Retina (tissue), 1 donor: ENCODE data around the gene FLCN.
"Not testable (repeated sequence)": the region's sequence is repeated elsewhere in the genome, so short reads cannot be mapped to it uniquely, and the experiment has no call there.

Source experiments
- DNase-seq: peaks from one replicate; pipeline ENCODE4 v3.0.0-alpha.2; 2016

FLCN gene

DNA sequence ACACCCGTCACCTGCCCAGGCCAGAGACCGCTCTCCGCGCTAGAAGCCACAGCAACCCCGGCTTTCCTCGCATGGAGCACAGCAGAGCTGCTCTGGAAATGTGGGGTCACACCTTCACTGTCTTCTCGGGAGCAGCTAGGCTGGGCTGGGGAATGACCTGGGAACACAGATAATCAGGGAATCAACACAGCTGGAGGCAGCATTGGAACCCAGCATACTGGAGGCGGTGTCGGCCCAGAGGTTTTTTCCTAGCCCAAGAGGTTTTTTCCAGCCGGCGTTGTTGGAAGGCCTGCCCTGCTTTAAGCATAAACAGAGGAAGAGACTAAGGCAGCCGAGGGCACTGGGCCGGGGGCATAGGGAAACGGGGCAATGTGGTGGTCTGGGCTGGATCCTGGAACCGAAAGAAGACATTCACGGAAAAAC, 30.0 kb downstream of the FLCN start:
- DNase-seq = peak; percentile 19

DNA sequence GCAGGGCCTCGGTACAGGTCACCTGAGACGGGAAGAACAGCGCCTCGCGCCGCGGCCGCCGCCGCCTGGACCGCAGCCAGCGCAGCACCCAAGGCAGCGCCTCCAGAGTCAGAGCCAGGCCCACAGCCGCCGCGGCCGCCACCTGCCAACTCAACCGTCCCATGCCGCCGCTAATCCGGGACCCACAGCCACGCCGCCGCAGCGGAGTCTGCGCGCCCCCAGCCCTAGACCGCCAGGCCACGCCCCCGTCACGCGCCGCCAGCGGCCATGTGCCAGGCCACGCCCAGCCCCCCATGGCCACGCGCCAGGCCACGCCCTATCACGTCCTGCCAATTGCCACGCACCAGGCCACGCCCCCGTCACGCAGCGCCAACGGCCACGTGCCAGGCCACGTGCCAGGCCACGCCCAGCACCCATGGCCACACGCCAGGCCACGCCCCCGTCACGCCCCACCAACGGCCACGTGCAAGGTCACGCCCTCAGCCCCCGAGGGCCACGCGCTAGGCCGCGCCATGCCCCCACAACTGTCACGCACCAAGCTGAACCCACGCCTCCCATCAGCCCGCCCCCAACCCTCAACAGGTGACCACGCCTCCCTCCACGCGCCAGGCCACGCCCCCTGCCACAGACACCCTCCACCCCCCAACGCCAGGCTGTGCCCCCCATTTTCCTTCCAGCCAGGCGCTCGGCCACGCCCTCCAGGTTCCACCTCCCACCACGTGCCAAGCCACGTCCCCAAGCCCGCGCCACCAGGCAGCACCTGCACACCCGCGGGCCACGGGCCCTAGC, 30.6 kb downstream of the FLCN start, which contains the start of gene PLD6:
TSS of gene PLD6 (minus strand) at position 210 of the 789 bp plus-strand sequence. CDS start at position 163, 47 bp downstream.
- peak; percentile 86 for DNase-seq

DNA sequence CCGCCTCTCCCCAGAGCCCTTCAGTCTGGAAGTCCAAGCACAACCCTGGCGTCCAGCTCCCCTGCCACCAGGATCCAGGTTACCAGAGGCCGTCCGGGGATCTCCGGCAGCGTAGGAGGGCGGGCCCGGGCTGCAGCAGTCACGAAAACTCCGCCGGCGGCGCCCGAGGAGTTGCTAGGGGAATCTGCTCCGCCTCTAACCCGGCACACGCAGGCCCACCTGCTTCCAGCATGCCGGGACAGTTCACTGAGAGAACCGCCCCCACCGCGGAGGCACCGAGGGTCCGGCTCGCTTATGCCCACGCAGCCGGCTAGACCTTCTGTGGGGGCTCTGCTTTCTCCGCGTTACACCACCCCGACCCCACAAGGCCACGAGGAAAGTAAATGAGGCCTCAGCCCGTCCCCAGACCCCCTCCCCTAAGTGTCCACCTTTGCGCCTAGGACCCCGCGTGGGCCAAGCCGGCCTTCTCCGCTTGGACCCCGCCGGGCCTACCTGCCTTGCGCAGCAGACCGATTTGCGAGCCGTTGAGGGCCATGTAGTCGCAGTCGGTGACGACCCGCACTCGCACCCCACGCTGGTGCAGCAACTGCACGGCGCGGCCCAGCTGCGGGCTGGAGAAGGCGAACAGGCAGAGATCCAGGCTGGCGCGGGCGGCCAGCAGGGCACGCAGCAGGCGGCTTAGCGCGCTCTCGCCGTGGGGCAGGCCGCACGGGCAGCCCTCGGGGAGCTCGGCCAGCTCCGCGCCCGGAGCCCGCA, 31.4 kb downstream of the FLCN start:
- DNase-seq = peak; percentile 66

DNA sequence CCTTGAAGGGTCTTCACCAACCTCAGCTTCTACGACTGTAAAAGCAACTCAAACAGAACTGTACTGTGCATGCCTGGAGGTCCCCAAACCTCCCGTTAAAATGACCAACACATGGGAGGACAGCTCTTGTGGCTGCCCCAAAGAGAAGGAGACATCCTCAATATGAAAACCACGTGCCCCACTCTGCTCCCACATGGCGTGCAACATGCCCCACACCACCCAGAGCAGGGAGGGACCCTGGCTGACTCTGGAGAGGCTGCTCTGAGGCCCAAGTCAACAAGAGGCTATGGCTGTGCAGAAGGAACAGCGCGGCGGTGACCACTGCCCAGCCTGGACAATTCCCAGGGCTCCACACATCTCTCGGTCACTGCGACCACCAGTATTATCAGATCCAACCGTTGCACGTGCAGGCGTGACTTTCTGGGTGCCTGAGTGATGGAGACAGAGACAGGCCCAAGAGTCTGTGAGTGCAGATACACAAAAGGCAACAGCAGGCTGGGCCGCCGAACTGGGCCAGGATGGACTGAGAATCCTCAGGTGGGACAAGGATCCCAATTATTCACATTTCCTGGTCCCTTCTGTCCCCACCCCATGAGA, 32.2 kb downstream of the FLCN start:
- no peak for DNase-seq

DNA sequence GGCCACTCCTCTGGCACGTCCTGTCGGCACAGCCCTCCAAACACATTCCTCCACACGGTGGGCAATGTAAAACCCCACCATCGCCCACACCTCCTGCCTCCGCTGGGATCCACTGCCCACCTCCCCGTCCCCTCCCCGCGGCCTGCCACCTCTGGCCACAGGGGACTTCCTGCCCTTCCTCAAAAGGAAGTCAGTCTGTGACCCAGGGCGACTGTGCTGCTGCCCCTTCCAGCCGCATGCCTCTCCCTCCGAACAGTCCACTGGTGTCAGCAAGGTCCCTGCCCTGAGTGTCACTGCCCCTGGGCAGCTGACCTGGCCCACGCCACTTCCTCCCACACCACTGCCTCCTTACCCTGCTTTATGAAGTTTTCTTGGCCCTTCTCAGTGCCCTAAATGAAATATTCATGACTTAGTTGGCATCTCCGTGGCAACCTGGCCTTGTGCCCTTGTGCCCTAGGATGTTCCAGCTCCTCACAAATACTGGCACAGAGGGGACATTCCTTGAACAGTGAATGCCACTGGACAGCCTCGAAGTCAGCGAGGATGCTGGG, 32.9 kb downstream of the FLCN start:
- no peak for DNase-seq

DNA sequence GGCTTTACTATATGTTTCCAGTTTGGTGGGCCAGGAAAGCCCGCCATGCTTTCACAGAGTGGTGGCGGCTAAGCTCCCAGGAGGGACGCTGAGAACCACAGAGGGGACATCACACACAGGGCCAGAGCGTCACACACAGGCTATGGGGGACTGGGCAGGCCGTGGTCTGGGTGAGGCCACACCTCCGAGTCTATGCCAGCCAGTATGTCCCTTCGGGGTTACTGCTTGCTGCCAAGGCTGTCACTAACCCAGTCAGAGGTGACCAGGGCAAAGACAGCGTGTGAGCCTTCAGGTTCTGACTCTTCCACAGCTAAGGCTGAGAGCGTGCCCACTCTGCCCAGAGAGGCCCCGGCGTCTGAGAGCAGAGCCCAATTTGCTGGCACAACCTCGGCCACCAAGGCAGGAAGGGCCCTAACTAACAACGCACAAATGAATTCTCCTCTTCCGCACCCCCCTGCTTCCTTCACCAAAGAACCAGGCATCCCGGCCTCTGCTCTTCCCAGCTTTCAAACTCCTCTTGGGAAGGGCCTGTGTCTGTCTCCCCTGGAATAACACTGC, 33.7 kb downstream of the FLCN start:
- DNase-seq = no peak

DNA sequence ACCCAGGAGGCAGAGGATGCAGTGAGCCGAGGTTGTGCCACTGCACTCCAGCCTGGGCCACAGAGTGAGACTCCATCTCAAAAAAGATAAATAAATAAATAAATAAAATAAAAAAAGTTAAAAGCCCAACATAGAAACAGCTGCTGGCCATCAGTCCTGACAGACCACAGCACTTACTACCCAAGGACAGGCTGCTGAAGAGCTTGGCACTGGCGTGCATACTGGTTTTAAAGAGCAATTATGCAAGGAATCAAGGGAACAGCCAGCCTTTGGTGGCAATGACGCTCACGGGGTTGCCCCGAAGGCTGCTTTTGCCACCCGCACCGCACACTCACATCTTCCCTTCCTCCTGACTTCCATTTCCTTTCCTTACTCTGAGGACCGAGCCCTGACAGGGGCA, 35.1 kb downstream of the FLCN start:
- no peak for DNase-seq

DNA sequence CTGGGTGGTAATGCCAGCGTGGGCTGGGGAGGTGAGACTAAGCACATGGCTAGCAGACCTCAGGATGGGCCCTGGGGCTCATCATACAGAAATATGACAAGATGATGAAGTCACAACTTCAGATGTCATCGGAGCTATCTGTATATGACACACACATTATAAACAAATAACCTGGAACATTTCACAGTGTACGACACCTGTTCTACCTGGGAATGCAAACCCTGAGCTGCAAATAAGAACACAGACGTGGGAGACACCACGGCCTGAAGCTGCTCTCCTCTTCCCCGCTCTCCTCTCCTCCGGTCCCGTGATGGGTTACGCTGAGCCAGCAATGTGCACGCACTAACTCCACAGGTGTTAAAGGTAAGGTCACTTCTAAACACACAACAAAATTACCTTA, 35.7 kb downstream of the FLCN start:
- DNase-seq = no peak

DNA sequence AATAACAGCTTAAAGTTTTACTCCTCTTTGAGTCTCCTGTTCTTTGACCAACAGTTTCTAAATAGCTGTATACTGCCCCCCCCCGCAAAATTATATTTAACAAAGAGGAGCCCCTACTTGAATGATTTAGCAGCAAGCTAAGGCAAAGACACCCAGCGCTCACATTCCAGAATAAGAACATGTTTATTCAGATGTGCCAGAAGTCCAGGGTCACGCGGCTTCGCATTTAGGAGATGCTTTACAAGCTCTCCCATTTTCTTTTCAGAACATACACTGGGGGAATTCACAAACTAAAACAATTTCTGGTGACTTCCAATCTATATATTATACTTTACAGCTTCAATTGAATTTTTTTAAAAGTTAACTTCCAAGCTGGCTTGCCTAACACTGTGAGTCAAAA, 36.1 kb downstream of the FLCN start:
- no peak for DNase-seq

DNA sequence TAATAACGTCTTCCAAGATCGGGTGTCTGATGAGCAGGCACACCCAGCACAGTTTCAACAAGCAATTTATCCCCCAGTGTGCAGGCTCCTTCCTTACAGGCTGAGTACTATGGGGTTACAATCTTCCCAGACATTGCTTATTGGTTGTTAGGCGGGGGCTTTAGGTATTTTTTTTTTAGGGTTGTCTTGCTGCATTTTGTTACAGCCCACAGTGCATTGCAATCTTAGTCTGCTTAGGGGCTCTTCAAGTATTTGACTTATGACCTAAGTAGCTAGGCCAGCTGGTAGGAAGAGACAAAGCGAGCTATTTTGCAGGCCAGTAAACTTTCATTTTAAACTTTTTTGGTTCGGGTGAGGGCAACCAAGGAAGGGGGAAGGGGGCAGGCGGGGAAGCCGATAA, 36.7 kb downstream of the FLCN start:
- DNase-seq = no peak

DNA sequence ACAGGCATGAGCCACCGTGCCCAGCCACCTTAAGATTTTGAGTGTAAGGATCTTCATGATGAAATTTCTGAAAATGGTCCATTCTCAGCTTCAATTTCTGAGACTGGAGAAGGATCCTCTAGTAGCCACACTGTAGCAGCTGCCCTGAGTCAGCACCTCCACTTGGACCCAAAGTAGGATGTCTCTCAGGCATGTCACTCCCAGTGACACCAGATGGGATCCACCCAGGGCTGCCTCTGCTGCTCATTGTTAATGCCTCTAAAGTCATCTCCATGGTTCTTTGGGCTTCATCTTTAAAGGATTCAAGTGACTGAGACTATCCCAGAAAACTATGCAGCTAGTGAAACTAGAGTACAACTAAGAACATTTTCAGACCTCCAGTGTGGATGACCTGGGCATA, 38.7 kb downstream of the FLCN start:
- DNase-seq = no peak

DNA sequence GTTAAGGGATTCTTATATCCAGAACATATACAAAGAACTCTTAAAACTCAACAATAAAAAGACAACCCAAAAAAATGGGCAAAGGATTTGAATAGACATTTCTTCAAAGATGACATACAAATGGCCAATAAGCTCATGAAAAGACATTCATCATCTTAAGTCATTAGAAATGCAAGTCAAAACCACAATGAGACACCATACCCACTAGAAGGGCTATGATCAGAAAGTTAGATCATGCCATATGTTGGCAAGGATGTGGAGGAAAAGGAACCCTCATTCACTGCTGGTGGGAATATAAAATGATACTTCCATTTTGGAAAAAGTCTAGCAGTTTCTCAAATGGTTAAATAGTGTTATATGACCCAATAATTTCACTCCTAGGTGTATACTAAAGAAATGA, 40.2 kb downstream of the FLCN start:
- DNase-seq = no peak

DNA sequence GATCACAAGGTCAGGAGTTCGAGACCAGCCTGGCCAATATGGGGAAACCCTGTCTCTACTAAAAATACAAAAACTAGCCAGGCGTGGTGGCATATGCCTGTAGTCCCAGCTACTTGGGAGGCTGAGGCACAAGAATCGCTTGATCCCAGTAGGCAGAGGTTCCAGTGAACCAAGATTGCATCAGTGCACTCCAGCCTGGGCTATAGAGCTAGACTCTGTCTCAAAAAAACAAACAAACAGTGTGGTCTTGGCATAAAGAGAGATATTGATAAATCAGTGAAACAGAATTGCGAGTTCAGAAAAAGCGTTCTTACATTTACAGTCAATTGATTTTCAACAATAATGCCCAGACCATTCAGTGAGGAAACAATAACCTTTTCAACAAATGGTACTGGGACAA, 41.5 kb downstream of the FLCN start:
- not testable (repeated sequence) for DNase-seq

DNA sequence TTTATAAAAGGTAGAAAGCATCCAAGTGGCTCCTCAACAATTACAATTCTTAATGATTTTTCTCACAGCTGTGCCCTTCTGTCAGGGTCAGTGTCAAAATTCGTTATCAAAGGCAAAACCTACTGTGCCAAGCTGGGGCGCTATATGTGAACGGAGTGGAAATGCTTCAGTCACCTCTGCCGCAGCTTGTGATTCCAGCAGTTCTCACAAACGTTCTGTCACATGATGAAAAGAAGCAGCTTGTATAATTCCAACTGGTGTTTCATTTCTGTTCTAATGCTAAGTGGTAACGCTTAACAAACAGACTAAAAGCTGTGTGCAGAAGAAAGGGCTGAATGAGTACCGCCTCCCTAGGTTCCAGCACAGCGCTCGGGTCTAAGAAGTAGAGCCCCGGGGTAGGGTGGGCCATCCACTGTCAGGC, 45.0 kb downstream of the FLCN start:
- DNase-seq = no peak

DNA sequence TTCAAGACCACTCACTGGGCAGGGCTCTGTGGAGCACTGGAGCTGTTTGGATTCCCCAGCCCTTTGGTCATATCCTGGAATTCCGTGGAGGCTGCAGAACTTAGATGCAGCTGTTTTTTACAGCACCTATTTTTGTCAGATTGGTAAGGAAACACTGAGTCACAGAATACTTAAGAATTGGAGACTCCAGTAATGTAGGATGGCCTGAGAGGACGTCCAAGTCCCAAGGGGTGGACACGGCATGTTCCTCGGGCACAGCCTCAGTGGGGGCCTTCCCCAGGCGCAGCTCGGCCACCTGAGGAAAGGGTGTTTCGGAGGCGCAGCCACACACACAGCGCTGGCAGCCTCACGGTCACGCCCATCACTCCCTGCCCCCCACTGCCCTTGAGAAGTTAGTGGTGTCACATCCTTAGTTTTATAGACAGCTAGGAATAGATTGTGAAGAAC, 45.6 kb downstream of the FLCN start:
- no peak for DNase-seq

DNA sequence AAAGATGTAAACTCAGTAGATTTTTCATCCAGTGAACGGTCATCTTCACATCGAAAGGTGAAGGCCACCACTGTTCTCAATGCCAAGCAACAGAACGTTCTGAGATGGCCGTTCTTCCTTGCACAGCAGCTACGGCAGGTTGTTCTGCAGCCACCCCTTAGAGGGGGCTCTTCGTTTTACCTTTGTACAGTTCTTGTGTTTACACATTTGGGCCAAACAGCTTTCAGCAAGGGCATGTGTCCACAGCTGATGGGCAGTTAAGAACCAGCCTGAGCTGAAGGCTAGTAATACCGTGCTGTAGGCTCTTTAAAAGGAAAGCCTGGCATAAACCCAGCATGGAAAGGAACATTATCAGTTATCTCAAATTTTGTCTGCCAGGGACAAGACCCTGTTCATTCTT, 46.8 kb downstream of the FLCN start:
- no peak for DNase-seq

DNA sequence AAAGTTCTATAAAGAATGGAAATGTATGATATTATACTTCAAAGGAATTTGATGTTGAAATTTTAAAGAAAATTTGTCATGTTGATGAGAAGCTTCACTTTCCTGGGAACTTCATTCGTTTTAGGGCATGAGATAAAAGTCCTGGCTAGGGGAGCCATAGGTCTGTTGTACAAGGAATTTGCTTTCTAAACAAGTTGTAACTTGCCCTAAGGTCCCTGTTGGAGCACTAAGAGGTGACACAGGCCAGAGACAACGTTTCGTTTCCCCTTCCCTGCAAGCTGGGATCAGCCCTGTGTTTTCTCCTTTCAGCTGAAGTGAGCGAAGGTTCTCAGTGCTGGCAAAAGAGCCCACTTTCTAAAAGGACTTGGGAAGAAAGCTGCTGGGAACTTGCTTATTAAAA, 47.4 kb downstream of the FLCN start:
- no peak for DNase-seq

DNA sequence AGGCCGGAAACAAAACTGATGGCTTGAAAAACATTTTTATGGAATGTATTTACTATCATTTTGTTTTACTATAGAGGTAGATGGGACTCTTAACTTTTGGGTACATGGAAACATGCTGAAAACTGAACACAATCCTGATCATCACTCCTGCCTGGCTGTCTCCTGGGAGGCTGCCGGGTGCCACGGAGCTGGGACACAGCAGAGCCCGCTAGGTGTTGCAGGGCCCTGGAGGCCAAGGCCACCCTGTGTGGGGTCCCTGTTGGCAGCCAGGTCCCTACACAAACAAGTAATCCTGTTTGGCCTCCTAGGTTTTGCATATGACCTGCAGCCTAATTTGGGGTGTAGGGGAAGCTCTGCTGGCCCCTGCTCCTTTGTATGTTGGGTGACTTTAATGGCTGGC, 48.4 kb downstream of the FLCN start:
- no peak for DNase-seq

DNA sequence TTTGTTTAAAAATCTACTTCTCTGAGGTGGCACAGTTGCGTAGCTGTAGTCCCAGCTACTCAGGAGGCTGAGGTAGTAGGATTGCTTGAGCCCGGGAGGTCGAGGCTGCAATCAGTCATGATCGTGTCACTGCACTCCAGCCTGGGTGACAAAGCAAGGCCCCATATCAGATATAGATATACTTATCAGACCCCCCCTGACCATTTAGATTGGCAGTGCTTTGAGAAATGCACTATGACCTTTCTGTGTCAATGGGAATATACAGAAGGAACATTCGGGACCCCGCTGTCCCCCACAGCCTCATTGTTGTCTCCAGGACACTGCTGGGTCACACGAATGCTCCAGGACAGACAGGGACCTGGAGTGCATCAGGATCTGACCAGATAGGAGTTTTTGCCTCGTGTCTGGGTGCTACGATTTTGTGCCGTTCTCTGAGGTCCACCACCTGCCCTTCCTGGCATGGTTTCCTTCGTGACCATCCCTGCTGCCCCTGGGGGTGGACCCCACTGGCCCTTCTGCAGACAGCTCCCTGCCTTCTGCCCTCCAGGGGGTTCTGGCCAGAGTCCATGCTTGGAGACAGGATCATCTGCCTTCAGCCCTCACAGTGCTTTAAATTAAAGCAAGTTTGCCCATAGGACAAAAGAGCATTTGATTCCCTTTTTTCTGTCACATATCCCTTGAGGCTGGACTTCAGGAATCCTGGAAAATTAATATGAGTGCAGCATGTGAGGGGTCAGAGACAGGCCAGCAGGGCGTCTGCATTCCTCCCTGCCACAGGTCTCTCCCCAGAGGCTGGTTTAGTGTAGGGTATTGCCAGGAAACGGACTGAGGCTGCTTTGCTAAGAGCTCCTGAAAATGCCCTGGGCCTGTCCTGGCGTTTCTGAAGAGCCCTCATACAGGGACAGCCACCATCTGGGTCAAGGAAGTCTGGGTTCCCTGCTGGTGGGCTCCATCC, 50.1 kb downstream of the FLCN start:
- no peak for DNase-seq

DNA sequence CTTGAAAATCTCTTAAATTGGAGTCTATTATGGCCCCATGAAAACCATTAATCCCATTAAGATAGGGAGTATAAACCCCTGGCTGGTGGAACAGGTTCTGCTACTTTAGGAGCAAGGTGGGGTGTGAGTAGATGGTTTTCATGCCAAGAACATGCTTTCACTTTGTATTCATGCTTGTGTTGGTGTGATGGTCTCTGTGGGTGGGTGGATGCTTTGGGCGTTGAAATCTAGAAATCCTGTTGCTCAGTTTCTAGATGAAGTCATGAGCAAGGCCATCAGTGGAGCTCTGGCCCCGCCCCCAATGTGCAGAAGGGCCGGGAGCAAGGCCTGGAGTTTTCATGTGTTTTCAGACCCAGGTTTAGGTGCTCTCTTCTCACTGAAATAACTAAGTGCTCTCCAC, 50.9 kb downstream of the FLCN start:
- DNase-seq = no peak

DNA sequence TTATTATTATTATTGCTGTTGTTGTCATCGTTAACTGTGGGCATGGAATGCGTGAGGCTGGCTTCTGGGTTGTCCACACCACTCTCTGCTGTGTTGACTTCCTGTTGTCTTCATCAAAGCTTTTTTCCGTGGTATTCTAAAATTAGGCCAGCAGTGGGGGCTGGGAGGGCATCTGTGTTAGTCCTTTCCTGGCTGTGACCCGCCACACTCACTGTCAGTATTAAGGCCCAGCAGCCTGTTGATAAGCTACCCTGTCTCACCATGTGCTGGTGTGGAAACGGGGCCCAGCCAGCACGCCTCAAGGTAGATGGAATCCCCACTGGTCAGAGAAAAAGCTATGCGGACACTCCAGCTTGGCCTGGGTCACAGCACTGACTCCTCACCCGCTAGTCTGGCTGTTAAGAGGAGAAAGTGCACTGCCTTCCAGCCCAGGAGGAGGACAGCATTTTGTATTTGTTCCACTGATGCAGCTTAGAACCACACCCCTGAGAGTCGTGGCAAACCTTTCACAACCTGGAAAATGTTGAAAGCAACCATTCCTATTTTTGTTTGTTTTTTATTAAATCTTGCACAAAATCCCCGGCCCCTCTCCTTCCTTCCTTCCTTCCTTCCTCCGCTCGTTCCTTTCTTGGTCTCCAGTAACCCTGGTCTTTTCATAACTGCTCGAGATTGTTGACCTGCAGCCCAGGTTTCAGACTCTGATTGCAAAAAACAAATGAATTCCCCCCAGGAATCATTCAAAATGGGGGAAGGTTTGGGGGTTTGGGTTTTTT, 51.8 kb downstream of the FLCN start:
- not testable (repeated sequence) for DNase-seq
